Measurements from ENCODE around the gene CABLES1.
A peak's percentile ranks its signal among the peaks of the same experiment; 100 is the strongest.
"Not testable (repeated sequence)": the region's sequence is repeated elsewhere in the genome, so short reads cannot be mapped to it uniquely, and the experiment has no call there.

CABLES1 gene

GRCh38 chr18:23143016-23143814 is 7.9 kb downstream of the CABLES1 start:
- no peak for DNase-seq

DNA sequence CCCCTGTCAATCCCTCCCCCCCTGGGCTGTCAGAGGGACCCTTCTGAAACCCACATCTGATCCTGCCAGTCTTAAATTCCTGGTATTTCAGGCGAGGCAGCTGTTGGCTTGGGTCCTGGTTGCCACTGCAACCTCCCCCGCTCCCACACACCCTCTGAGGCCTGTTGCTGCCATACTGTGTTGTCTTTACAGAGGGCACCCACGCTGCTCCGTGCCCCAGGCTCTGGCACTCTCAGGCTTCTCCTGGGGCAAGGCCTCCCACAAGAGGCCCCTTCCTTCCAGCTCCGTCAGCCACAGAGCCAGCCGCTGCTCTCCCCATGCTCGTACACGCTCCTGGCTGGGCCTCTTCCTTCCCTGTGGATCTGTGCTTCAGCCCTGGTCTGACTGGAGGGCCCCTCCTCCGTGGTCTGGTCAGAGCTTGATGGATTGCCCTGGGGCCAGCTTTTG is 8.6 kb downstream of the CABLES1 start:
- DNase-seq, result peak; percentile 39

- no peak for DNase-seq
Observed at GRCh38 chr18:23144640-23145039, 9.4 kb downstream of the CABLES1 start.

GRCh38 chr18:23145621-23146020 is 10.3 kb downstream of the CABLES1 start:
- DNase-seq, result no peak

GRCh38 chr18:23146861-23147469 is 11.7 kb downstream of the CABLES1 start:
- no peak for DNase-seq

DNA sequence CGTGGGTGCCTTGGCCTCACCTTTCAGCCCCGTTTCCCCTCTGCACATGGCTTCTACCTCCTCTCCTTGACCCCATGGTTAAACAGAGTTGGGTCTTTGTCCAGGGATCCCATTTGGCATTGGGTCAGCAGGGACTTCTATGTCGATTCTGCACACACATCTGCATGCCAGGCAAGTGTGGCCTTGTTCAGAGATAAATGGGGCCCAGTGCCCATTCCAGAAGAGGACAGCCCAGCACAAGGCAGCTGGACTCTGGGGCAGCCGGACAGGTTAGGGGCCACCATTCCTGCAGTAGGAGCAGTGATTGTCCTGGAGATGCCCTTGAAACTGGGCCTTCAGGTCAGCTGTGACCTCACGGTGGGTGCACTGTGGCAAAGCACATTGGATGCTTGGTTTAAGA is 13.1 kb downstream of the CABLES1 start:
- no peak for DNase-seq

GRCh38 chr18:23149570-23149969 is 14.3 kb downstream of the CABLES1 start:
- no peak for DNase-seq

- DNase-seq, result no peak
Observed at GRCh38 chr18:23151414-23152099, 16.3 kb downstream of the CABLES1 start.

DNA sequence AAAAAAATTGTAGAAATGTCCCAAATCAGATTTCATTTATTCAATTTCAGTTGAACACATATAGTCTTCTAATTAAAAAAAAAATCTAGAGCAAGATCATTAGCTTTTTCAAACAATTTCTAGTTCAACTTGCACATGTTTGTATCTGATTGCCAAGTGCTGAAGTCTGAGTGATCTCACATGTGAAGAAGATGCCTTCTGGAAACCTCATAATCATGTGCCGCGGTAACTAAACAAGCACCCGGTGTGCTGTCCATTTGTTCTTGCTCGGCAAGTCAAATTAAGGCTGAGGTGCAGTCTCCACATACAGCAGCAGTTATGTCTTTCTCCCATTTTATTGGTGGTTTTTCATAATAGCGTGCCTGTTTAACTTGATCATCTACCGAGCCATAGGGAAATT is 18.7 kb downstream of the CABLES1 start:
- DNase-seq, result no peak

DNA sequence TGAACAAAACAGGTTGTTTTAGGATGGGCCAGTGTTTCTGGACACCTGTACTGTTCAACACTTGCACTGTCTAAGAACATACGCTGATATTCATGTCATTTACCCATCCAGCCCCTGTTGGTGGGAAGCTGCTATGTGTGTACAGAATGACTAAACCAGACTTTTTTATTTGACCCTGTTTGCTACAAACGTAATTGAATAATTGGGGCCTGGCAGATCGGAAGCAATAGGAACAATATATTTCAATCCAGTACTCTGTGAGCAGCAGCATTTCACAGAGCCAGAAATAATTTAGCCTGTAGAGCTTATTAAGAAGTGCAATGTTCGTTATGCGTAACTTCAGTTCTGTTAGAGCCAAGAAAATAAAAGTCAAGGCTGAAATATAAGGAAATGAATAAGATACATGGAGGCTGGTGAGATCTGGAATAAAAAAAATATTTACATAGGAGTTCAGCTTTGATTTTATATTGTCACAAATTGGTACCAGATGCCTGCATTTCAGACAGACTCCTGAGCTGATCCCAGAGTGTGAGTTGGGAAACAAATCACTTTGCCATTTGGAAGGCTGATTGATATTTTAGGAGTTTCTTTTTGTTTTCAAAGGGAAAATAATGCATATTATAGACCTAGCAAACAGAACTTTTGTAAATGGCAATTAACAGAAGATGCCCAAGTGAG is 19.7 kb downstream of the CABLES1 start:
- DNase-seq, result peak; percentile 54

GRCh38 chr18:23155537-23155936 is 20.3 kb downstream of the CABLES1 start:
- DNase-seq, result peak; percentile 27

- no peak for DNase-seq
Observed at GRCh38 chr18:23156134-23156533, 20.8 kb downstream of the CABLES1 start.

- DNase-seq, result no peak
Observed at GRCh38 chr18:23158058-23158457, 22.8 kb downstream of the CABLES1 start.

GRCh38 chr18:23158884-23159283 is 23.6 kb downstream of the CABLES1 start:
- not testable (repeated sequence) for DNase-seq

GRCh38 chr18:23159344-23159743 is 24.1 kb downstream of the CABLES1 start:
- DNase-seq, result no peak

- DNase-seq, result no peak
Observed at GRCh38 chr18:23162473-23162872, 27.2 kb downstream of the CABLES1 start.

DNA sequence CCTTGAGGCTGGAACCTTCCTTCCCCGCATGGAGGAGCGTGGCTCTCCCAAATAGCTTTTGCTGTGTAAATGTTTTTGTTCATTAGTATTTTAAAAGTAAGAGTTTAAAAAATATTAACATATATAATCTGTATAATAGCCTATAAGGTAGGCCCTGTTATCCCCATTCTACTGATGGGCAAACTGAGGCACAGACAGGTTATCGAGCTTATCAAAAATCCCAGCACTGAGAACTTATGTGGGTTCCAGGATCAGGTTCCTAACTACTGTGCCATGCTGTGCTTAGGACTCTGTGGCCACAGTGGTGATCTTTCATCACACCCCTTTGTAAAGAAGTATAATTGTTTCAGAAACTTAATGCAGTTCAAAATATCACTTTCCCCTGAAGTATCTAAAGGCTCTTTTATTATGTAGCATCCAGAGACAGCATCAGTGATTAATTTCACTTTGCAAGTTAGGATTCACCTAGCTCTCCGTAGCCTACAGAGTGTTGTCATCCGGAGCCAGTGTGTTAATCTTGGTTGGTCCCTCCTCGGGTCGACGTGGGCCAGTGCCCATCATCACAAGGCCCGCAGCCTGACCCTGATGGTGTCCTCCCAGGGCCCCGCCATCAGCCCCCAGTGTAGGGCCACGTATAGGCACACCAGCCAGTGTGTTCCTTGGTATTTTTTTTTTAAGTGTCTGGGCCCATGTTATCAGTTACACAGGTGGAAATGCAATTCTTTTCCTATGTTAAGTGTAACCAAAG is 28.7 kb downstream of the CABLES1 start:
- no peak for DNase-seq

- no peak for DNase-seq
Observed at GRCh38 chr18:23165271-23166068, 30.2 kb downstream of the CABLES1 start.

GRCh38 chr18:23166891-23167541 is 31.7 kb downstream of the CABLES1 start:
- peak; percentile 22 for DNase-seq

GRCh38 chr18:23169673-23170044 is 34.4 kb downstream of the CABLES1 start:
- DNase-seq, result no peak

DNA sequence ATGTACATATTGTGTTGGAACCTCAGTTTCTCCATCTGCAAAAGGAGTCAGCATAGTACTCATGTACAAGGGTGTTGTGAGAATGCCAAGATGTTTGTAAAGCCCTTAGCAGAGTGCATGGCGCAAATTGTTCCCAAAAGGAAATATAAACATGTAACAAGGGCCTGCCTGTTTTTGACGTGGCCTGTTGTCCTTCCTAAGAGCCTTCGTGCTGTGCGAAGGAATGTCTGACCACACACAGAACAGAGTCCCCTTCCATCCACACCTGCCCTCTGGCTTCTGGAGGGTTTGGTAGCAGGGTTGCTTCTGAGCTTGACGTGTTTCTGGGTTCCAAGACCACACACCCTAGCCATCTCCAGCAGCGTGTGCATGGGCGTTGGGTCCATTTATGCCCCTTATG is 34.9 kb downstream of the CABLES1 start:
- DNase-seq, result no peak

Measured in fibroblast of skin of abdomen (primary cell).